GM21447 (cell line): ENCODE measurements around the gene ZXDA.
"Not testable (repeated sequence)": the region's sequence is repeated elsewhere in the genome, so short reads cannot be mapped to it uniquely, and the experiment has no call there.

Experiments
- ATAC-seq: cut with Tn5 transposase; IDR thresholded peaks from one replicate; pipeline ENCODE4 v1.9.1; 2021; ENCODE audit not compliant: unreplicated experiment

ZXDA gene

GRCh38 chrX:57910287-57910912, at the start of gene ZXDA:
Gene ZXDA, minus strand, starts transcription at chrX:57910458. Its CDS starts 38 bp downstream, at chrX:57910420.
- peak; percentile 59 for ATAC-seq

DNA sequence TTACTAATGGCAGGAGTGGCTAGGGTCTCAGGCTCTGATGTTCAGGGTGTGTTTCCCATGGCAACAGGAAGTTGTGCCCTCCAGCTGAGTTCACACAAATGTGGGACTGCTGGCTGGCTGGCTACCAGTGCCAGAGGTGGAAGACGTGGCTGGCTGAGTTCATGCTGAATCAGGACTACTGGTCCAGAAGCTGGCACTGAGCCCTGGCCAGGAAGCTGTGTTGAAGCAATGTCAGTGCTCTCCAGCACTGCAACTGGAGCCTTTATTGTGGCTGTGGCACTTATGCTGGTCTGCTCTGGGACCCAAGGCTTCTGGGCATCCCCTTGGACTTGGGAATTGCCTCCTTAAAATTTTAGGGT, 42.0 kb upstream of the ZXDA start:
- ATAC-seq: no peak

GRCh38 chrX:57951666-57952319, 41.5 kb upstream of the ZXDA start:
- no peak for ATAC-seq

GRCh38 chrX:57933321-57933720, 23.1 kb upstream of the ZXDA start:
- ATAC-seq: no peak

DNA sequence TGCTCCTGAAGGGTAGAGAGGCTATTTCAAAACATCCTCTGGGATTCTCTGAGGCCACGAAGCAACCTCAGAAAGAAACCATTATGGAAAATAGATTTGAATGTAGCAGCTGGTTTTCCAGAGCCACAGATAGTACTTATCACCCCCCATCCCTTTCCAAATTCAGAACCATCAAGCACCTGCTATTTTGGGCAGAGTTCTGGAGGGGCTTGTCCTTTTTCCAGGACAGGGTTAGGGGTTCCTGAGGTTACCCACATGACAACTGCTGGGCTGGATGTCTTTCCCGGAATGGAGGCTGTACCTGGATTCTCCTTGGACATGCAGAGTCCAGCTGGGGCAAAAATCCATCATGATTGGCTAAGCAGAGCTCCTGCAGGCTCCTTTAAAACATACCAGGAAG, 22.0 kb upstream of the ZXDA start:
- no peak for ATAC-seq

GRCh38 chrX:57930051-57930450, 19.8 kb upstream of the ZXDA start:
- ATAC-seq: no peak

DNA sequence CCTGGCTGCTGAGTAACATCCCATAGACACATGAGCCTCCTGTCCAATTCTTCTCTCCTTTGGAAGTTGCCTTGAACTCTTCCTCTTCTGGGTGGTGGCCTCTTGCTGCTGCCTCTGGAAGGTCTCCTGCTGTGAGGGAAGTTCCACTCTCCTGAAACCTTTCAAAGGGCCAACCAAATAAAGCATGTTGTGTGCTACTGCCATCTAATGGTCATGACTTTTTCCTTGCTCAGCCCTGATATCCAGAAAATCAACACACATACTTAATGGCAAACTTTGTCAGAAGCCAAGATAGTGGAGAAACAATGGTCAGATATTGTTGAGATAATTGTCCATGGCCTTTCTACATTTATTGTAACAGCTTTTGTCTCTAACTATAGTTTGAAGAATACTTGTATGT, 19.1 kb upstream of the ZXDA start:
- no peak for ATAC-seq

DNA sequence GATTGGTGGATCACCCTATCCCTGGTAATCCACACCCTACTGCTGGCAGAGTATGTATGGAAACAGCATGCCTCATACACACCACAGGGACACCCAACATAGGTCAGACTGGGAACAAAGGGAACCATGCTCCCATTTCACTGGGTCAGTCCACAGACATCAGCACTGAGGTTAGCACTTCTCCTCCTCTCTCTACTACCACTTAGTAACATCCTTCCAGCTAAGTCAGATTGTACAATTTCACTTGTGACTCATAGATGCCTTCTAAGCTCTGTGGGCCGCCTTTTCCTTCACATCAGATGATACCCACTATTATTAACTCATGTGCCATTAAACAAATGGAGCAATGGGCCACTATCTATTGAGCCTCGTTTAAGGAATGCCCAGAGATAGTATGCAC, 15.5 kb upstream of the ZXDA start:
- ATAC-seq: no peak

- ATAC-seq: no peak
These were observed 8.6 kb upstream of the ZXDA start for GRCh38 chrX:57918750-57919436.

- ATAC-seq: no peak
These were observed 5.4 kb upstream of the ZXDA start for GRCh38 chrX:57915680-57916079.

DNA sequence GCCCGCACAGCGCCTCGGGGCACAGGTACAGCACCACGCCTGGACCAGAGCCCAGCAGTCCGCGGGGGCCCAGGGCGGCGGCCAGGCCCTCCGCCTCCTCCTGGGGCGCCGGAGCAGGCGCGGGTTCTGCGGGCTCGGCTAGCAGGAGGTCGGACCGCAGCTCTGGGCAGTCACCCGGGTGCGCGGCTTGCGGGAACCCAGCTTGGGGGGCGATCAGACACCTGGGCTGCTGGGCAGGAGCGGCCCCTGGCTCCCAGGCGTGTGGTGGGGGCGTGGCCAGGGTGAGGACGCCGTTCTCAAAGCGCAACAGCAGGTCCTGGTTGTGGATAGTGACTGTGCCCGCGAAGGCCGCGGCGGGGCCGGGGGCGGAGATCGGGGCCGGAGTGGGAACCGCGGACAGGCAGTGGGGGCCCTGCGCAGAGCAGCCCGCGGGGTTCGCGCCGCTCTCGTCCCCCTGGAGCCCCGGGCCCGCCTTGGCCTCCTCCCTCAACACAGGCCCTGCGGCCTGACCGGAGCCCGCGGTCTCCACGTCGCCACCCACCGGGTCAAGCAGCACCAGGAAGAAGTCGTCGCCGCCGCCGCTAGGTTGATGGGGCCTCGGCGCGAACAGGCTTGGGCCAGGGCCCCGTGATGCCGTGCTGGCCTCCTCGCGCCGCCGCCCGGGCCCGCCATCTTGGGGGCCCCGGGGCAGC, 517 bp downstream of the ZXDA start:
- ATAC-seq: peak; percentile 74

DNA sequence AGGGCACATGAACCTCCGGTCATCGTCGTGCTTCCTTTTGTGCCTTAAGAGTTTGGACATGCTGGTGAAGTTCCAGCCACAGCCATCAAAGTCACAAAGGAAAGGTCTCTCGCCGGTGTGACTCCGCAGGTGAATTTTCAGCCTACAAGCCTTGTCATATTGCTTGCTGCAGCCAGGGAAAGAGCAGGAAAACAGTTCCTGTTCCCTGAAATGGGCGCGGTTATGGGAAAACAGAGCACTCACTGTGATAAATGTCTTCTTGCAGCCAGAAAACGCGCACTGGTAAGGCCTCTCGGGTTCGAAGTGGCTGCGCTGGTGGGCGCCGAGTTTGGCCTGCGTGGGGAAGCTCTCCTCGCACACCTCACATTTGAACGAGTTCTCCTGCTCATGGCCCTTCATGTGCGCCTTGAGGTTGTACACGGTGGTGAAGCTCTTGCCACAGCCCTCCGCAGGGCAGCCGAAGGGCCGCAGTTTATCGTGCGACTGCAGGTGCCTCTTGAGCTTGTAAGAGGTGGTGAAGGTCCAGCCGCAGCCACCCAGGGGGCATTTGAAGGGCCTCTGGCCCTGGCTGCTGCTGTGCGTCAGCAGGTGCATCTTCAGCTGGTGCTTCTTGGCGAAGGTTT, 1.2 kb downstream of the ZXDA start:
- ATAC-seq: not testable (repeated sequence)

DNA sequence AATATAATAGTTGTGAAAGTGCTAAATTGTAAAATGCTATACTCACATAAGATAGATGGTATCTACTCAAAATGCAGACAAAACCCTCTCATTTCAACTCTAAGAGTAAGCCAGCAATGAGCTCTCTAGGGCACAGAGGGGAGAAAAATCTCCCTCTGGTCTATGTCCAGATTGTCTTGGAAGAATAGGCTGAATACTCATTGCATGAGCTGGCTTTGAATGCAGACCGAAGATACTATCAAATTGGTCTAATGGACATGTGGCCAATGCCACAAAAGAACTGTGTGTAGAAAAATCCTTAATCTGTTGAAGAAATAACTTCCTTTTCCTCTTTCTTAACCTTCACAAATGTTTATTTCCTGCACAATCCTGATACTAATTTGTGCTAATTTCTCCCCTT, 3.5 kb downstream of the ZXDA start:
- no peak for ATAC-seq

DNA sequence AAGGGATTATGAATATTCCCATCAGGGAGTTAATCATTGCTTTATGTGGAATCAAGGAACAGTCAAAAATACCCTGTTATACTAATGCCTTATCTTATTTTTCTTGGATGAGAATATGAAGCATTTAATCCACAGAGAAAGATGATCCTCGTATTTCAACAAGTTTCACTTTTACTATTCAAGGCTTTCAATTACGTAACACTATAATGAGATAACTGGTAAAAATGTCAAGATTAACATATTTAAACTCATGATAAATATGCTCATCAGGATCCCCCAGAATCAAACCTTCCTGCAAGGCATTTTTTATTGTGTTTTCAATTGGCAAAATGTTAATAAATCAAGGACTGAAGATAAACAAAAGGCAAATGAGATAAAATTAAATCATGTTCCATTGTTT, 5.1 kb downstream of the ZXDA start:
- ATAC-seq: no peak

- ATAC-seq: no peak
These were observed 5.9 kb downstream of the ZXDA start for GRCh38 chrX:57904176-57904880.

DNA sequence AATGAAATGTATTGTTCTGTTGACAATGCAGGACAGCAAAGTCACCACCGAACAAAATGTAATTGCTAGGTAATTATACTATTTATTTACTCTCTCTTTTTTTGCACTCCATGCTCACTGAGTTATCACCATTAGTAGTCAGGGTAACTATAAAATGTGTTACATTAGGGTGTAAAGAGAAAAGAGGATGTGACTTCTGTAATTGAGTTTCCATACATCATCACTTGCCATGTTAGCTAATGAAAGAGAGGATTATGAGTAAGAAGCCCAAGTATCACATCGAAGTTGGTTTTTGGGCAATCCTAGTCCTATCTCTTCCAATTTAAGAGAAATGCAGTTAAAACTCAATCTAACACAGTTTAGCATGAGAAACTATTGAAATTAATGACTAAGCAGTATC, 7.6 kb downstream of the ZXDA start:
- ATAC-seq: no peak

GRCh38 chrX:57901466-57901865, 8.8 kb downstream of the ZXDA start:
- ATAC-seq: no peak

- no peak for ATAC-seq
These were observed 9.3 kb downstream of the ZXDA start for GRCh38 chrX:57900975-57901374.

GRCh38 chrX:57899906-57900305, 10.4 kb downstream of the ZXDA start:
- ATAC-seq: no peak

GRCh38 chrX:57899064-57899463, 11.2 kb downstream of the ZXDA start:
- ATAC-seq: no peak

- no peak for ATAC-seq
These were observed 38.8 kb downstream of the ZXDA start for GRCh38 chrX:57871463-57871862.
